SK-N-SH (cell line): ENCODE data around the gene CLSTN2. TPM values are rescaled to one million over a fixed set of nuclear protein-coding genes. Genes with fewer than 3 reads are reported as not detected.

Experiments used
- CTCF ChIA-PET: fragments of 300-600, 350-600 bp; formaldehyde crosslinking; extraction: SDS; loops from one replicate; lab custom pipeline; 2021; lab: Yijun Ruan, JAX
- POLR2A ChIA-PET: fragments of 350-600 bp; sonication (Branson Sonifier 250); formaldehyde crosslinking; extraction: SDS; loops from one replicate; lab custom pipeline; 2020; ENCODE audit warnings: antibody characterized with exemption, inconsistent platforms; lab: Yijun Ruan, JAX
- DNase-seq: peaks from one replicate; pipeline ENCODE4 v3.0.0; 2012
- H2AFZ ChIP-seq: fragments of 200-600 bp; sonication (generic); 2 replicates; pipeline ENCODE4 v1.8.1; 2016; ENCODE audit warnings: antibody characterized with exemption, mild to moderate bottlenecking, low read depth
- H3F3A ChIP-seq: fragments of 200-600 bp; sonication (generic); replicated peaks from 2 replicates; pipeline ENCODE3; 2016; ENCODE audit warnings: antibody characterized with exemption, mild to moderate bottlenecking; ENCODE audit not compliant: insufficient read depth
- H3K27ac ChIP-seq, 2 experiments: fragments of 200-500 bp in 1 of 2; fragments of 200-600 bp in 1 of 2; sonication (Bioruptor generic) in 1 of 2; sonication (generic), shearing (Covaris generic) in 1 of 2; 2 replicates each; pipeline versions ENCODE4 v1.5.1 to v1.6.1; 2014 to 2016; ENCODE audit warnings: low read depth in 2 of 2, inconsistent platforms in 1 of 2, low read length in 1 of 2, mild to moderate bottlenecking in 1 of 2, mixed read lengths in 1 of 2
- H3K27me3 ChIP-seq: fragments of 200-600 bp; sonication (generic), shearing (Covaris generic); 2 replicates; pipeline ENCODE4 v1.6.1; 2016; ENCODE audit warnings: mixed run types; ENCODE audit not compliant: insufficient read depth
- H3K36me3 ChIP-seq, 2 experiments: fragments of 200-500 bp in 1 of 2; fragments of 200-600 bp in 1 of 2; sonication (Bioruptor generic) in 1 of 2; sonication (generic) in 1 of 2; replicated peaks in 1 of 2; 2 replicates each; pipeline versions ENCODE3 to v1.5.1; 2014 to 2016; ENCODE audit warnings: low read length in 1 of 2, mild to moderate bottlenecking in 1 of 2; ENCODE audit not compliant: insufficient read depth in 2 of 2, control insufficient read depth in 1 of 2
- H3K4me1 ChIP-seq, 2 experiments: fragments of 200-500 bp in 1 of 2; fragments of 200-600 bp in 1 of 2; sonication (Bioruptor generic) in 1 of 2; sonication (generic), shearing (Covaris generic) in 1 of 2; 2 replicates each; pipeline versions ENCODE4 v1.5.1 to v1.6.1; 2014 to 2016; ENCODE audit warnings: low read depth in 1 of 2, low read length in 1 of 2, mixed run types in 1 of 2; ENCODE audit not compliant: insufficient read depth in 2 of 2, control insufficient read depth in 1 of 2
- H3K4me2 ChIP-seq: fragments of 200-600 bp; sonication (generic), shearing (Covaris generic); 2 replicates; pipeline ENCODE4 v1.6.1; 2017; ENCODE audit warnings: mixed run types
- H3K4me3 ChIP-seq, 2 experiments: fragments of 200-500 bp in 1 of 2; fragments of 200-600 bp in 1 of 2; sonication (Bioruptor generic) in 1 of 2; sonication (generic), shearing (Covaris generic) in 1 of 2; 2 replicates each; pipeline versions ENCODE4 v1.5.1 to v1.8.1; 2014 to 2016; ENCODE audit warnings: low read depth in 2 of 2, inconsistent platforms in 1 of 2, low read length in 1 of 2, mild to moderate bottlenecking in 1 of 2, mixed read lengths in 1 of 2, moderate library complexity in 1 of 2
- H3K79me2 ChIP-seq: fragments of 200-600 bp; sonication (generic); 2 replicates; pipeline ENCODE4 v1.8.1; 2017; ENCODE audit warnings: mild to moderate bottlenecking; ENCODE audit not compliant: insufficient read depth
- H3K9ac ChIP-seq: fragments of 200-600 bp; sonication (generic); 2 replicates; pipeline ENCODE4 v1.6.1; 2017; ENCODE audit warnings: mixed run types
- H3K9me2 ChIP-seq: fragments of 200-600 bp; sonication (generic); 2 replicates; pipeline ENCODE4 v1.6.1; 2017; ENCODE audit warnings: mixed run types
- H3K9me3 ChIP-seq: fragments of 200-600 bp; sonication (generic); 2 replicates; pipeline ENCODE4 v1.6.1; 2017; ENCODE audit warnings: mixed run types, mild to moderate bottlenecking, moderate library complexity
- H4K20me1 ChIP-seq: fragments of 200-600 bp; sonication (generic); 2 replicates; pipeline ENCODE4 v1.6.1; 2017; ENCODE audit warnings: mild to moderate bottlenecking, mixed run types; ENCODE audit not compliant: insufficient read depth
- ELF1 ChIP-seq: IDR thresholded peaks from 2 replicates; pipeline ENCODE4 v1.4.0; 2012
- EZH2phosphoT487 ChIP-seq: fragments of 200-600 bp; sonication (generic); IDR thresholded peaks from 2 replicates; pipeline ENCODE4 v1.6.1; 2017; ENCODE audit warnings: low read depth, mixed run types, mild to moderate bottlenecking, antibody characterized with exemption, moderate library complexity, borderline replicate concordance
- FOSL2 ChIP-seq: IDR thresholded peaks from 2 replicates; pipeline ENCODE4 v1.4.0; 2012; ENCODE audit warnings: low read depth, mild to moderate bottlenecking, moderate library complexity, borderline replicate concordance
- MEF2A ChIP-seq: IDR thresholded peaks from 2 replicates; pipeline ENCODE4 v1.4.0; 2012; ENCODE audit warnings: low read depth, borderline replicate concordance
- NFIC ChIP-seq: IDR thresholded peaks from 2 replicates; pipeline ENCODE4 v1.4.0; 2012; ENCODE audit warnings: borderline replicate concordance
- NRF1 ChIP-seq: IDR thresholded peaks from 2 replicates; pipeline ENCODE4 v1.6.1; 2012; ENCODE audit warnings: low read depth, mild to moderate bottlenecking, low read length
- POLR2AphosphoS5 ChIP-seq: IDR thresholded peaks from 2 replicates; pipeline ENCODE4 v1.6.1; 2012; ENCODE audit warnings: low read depth, low read length
- RAD21 ChIP-seq: IDR thresholded peaks from 2 replicates; pipeline ENCODE4 v1.6.1; 2012; ENCODE audit warnings: mild to moderate bottlenecking, low read length
- RCOR1 ChIP-seq: fragments of 150-350 bp; IDR thresholded peaks from 2 replicates; pipeline ENCODE4 v1.6.1; 2017; ENCODE audit warnings: antibody characterized with exemption, low read length
- SIN3A ChIP-seq: IDR thresholded peaks from 2 replicates; pipeline ENCODE4 v1.6.1; 2012; ENCODE audit warnings: low read depth, mild to moderate bottlenecking, low read length, moderate library complexity, borderline replicate concordance
- SMC3 ChIP-seq: IDR thresholded peaks from 2 replicates; pipeline ENCODE4 v1.6.1; 2012; ENCODE audit warnings: low read depth, low read length, improper control_type of control experiment
- TEAD4 ChIP-seq: IDR thresholded peaks from 2 replicates; pipeline ENCODE4 v1.4.0; 2012; ENCODE audit warnings: mild to moderate bottlenecking, borderline replicate concordance; ENCODE audit not compliant: insufficient read depth
- WGBS: methylation state at CpG from one replicate; pipeline ENCODE4 v1.1.6; 2017; ENCODE audit warnings: low lambda C conversion rate; 5-methylcytosine and 5-hydroxymethylcytosine counted together
- polyA plus RNA-seq, 3 experiments: library from polyadenylated mRNA; depleted of rRNA; stranded (reverse); fragments of >200 nt; gene quantifications; 2 replicates each; pipeline ENCODE4 v1.2.3, GENCODE V29; 2012
- TF ChIP-seq, protein P1 (sequence below): IDR thresholded peaks from 2 replicates; pipeline ENCODE4 v1.6.1; 2012; ENCODE audit warnings: mild to moderate bottlenecking, low read depth, low read length, moderate library complexity
- TF ChIP-seq, protein P2 (sequence below): IDR thresholded peaks from 2 replicates; pipeline ENCODE4 v1.4.0; 2012; ENCODE audit warnings: low read depth
- TF ChIP-seq, protein P3 (sequence below): IDR thresholded peaks from 2 replicates; pipeline ENCODE4; 2012
- TF ChIP-seq, protein P4 (sequence below): IDR thresholded peaks from 2 replicates; pipeline ENCODE4 v1.4.0; 2012; ENCODE audit warnings: low read depth, borderline replicate concordance
- TF ChIP-seq, protein P5 (sequence below): fragments of 150-350 bp; IDR thresholded peaks from 2 replicates; pipeline ENCODE4 v1.6.1; 2017; ENCODE audit warnings: antibody characterized with exemption, low read length, low read depth, borderline replicate concordance

Gene CLSTN2
- polyA plus RNA-seq, 1 of the 3 experiments (the other 2 are of a cell fraction), result 0.02 TPM

DNA sequence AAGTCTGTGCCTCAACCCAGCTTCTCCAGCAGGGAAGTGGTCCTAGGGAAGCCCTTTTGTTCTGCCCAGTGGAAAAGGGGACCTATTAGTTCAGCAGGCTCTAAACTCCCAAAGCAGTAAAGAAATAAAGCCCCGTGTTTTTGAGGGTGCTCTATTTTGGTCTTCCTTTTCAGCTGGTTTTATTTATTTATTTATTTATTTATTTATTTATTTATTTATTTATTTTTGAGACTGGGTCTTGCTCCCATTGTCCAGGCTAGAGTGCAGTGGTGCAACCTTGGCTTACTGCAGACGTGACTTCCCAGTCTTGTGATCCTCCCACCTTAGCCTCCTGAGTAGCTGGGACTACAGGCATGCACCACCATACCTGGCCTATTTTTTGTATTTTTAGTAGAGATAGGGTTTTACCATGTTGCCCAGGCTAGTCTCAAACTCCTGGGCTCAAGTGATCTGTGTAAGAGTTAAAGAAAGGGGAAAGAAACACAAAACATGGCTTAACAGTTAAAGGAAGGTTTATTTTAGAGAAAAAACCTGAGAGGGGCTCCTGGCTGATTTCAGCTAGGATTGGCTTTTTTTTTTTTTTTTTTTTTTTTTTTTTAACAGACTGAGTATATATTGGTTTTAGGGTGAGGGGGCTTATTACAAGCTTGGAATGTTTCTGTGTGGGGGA is 154.6 kb downstream of the CLSTN2 start:
- 38% methylated on average over 2 of the region's 2 CpGs for WGBS
- H3K36me3 ChIP-seq, result no peaks in the 10 kb centered on the region
- H3K4me3 ChIP-seq, result no peak overlapping the region
- no peak overlapping the region for H3K9ac ChIP-seq
- no peak overlapping the region for H3K4me2 ChIP-seq
- no peak for DNase-seq
- no peak overlapping the region for H2AFZ ChIP-seq
- H3K9me3 ChIP-seq, result no peaks in the 10 kb centered on the region
- no peaks in the 10 kb centered on the region for H3K27me3 ChIP-seq
- H3K9me2 ChIP-seq, result no peaks in the 10 kb centered on the region
- H4K20me1 ChIP-seq, result no peaks in the 10 kb centered on the region
- peaks cover 0 to 10% of the 10 kb centered on the region in 2 experiments; a peak in 2 of 4 replicates for H3K4me1 ChIP-seq
- no peak for TF ChIP-seq NFIC
- no peak for TF ChIP-seq TEAD4
- no peak for TF ChIP-seq POLR2AphosphoS5
- TF ChIP-seq, protein P1, sequence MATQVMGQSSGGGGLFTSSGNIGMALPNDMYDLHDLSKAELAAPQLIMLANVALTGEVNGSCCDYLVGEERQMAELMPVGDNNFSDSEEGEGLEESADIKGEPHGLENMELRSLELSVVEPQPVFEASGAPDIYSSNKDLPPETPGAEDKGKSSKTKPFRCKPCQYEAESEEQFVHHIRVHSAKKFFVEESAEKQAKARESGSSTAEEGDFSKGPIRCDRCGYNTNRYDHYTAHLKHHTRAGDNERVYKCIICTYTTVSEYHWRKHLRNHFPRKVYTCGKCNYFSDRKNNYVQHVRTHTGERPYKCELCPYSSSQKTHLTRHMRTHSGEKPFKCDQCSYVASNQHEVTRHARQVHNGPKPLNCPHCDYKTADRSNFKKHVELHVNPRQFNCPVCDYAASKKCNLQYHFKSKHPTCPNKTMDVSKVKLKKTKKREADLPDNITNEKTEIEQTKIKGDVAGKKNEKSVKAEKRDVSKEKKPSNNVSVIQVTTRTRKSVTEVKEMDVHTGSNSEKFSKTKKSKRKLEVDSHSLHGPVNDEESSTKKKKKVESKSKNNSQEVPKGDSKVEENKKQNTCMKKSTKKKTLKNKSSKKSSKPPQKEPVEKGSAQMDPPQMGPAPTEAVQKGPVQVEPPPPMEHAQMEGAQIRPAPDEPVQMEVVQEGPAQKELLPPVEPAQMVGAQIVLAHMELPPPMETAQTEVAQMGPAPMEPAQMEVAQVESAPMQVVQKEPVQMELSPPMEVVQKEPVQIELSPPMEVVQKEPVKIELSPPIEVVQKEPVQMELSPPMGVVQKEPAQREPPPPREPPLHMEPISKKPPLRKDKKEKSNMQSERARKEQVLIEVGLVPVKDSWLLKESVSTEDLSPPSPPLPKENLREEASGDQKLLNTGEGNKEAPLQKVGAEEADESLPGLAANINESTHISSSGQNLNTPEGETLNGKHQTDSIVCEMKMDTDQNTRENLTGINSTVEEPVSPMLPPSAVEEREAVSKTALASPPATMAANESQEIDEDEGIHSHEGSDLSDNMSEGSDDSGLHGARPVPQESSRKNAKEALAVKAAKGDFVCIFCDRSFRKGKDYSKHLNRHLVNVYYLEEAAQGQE, result no peak
- TF ChIP-seq RCOR1, result no peak
- TF ChIP-seq, protein P2, sequence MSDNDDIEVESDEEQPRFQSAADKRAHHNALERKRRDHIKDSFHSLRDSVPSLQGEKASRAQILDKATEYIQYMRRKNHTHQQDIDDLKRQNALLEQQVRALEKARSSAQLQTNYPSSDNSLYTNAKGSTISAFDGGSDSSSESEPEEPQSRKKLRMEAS, result no peak
- TF ChIP-seq, protein P3, sequence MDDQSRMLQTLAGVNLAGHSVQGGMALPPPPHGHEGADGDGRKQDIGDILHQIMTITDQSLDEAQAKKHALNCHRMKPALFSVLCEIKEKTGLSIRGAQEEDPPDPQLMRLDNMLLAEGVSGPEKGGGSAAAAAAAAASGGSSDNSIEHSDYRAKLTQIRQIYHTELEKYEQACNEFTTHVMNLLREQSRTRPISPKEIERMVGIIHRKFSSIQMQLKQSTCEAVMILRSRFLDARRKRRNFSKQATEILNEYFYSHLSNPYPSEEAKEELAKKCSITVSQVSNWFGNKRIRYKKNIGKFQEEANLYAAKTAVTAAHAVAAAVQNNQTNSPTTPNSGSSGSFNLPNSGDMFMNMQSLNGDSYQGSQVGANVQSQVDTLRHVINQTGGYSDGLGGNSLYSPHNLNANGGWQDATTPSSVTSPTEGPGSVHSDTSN, result no peak
- no peak for TF ChIP-seq RAD21
- TF ChIP-seq ELF1, result no peak
- TF ChIP-seq, protein P4, sequence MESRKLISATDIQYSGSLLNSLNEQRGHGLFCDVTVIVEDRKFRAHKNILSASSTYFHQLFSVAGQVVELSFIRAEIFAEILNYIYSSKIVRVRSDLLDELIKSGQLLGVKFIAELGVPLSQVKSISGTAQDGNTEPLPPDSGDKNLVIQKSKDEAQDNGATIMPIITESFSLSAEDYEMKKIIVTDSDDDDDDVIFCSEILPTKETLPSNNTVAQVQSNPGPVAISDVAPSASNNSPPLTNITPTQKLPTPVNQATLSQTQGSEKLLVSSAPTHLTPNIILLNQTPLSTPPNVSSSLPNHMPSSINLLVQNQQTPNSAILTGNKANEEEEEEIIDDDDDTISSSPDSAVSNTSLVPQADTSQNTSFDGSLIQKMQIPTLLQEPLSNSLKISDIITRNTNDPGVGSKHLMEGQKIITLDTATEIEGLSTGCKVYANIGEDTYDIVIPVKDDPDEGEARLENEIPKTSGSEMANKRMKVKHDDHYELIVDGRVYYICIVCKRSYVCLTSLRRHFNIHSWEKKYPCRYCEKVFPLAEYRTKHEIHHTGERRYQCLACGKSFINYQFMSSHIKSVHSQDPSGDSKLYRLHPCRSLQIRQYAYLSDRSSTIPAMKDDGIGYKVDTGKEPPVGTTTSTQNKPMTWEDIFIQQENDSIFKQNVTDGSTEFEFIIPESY, result no peak
- no peak for TF ChIP-seq FOSL2
- TF ChIP-seq, protein P5, sequence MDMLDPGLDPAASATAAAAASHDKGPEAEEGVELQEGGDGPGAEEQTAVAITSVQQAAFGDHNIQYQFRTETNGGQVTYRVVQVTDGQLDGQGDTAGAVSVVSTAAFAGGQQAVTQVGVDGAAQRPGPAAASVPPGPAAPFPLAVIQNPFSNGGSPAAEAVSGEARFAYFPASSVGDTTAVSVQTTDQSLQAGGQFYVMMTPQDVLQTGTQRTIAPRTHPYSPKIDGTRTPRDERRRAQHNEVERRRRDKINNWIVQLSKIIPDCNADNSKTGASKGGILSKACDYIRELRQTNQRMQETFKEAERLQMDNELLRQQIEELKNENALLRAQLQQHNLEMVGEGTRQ, result no peak
- no peak for TF ChIP-seq EZH2phosphoT487
- no peak for TF ChIP-seq SIN3A
- no peak for TF ChIP-seq SMC3
- TF ChIP-seq MEF2A, result no peak
- no peak for TF ChIP-seq NRF1
- CTCF ChIA-PET, result interaction anchor here (0.9 to 1.3 kb wide), 3 partner anchors 17 to 409 kb away, joined by 3 to 5 read pairs (median 3); no protein-coding TSS in a partner anchor
- no peaks in the 10 kb centered on the region for H3K79me2 ChIP-seq
- POLR2A ChIA-PET, result no interaction called here
- H3F3A ChIP-seq, result no peaks in the 10 kb centered on the region
- no peak overlapping the region for H3K27ac ChIP-seq
